ENCODE data around the gene BMAL1. TPM values are rescaled to one million over a fixed set of nuclear protein-coding genes. Genes with fewer than 3 reads are reported as not detected.
A peak's percentile ranks its signal among the peaks of the same experiment; 100 is the strongest.

Gene BMAL1
- total RNA-seq, 1 experiment from 2014 or later: 15.3 TPM

DNA sequence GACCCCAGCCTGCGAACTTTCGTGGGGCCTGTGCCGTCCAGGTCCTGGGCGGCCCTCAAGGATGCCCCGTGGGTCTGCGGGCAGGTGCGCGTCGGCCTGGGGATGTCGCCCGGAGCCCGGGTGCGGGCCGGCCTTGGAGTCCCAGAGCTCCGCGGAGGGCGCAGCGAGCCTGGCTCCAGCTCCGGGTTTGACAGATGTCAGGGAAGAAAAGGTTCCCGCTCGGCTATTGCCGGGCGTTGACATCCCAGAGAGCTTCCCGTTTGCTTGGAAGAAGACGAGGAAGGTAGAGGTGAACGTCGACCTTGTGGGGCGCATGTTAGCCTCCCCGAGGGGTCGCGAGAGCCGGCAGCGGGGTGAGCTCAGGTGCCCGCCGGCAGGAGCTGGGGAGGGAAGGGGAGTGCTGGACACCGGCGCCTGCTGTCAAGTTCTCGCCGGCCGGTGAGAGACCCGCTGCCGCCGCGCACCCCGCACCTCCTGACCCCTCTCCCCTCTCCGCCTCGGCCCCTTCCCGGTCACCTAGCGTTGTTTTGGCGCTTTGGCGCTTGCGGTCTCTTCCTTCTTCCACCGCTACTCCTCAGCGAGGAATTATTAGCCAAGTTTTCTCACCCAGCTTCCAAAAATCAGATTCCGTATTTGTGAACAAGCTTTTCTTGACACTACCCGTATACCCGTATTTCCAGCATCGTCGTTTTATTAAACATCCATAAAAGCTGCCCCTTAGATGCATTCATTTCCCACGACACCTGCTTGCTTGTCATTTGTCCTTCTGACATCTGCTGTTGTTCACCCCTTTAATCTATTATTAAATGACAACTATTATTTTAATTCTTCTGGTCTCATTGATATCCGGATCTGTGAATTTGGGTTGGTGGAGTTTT is 1.3 kb downstream of the BMAL1 start:
- Histone ChIP-seq H3K36me3 (no peaks in the 10 kb centered on the region), H3K27ac (no peak overlapping the region), H3K27me3 (0 out of 2 replicates have a peak, but pooled peaks cover 12% of the 10 kb centered on the region), H3K9me3 (replicated peaks) (no peaks in the 10 kb centered on the region), H3K4me1 (no peaks in the 10 kb centered on the region), H3K4me3 (peak overlapping the region; percentile 63)
- no peak for DNase-seq

- Histone ChIP-seq H3K4me3 (no peak overlapping the region), H3K27me3 (0 out of 2 replicates have a peak, but pooled peaks cover 9% of the 10 kb centered on the region)
- no peak for DNase-seq
Measured at GRCh38 chr11:13279487-13279834, 1.9 kb downstream of the BMAL1 start.

GRCh38 chr11:13280092-13280722 is 2.6 kb downstream of the BMAL1 start:
- no peaks in the 10 kb centered on the region for H3K9me3 ChIP-seq (replicated peaks)
- 0 out of 2 replicates have a peak, but pooled peaks cover 4% of the 10 kb centered on the region for H3K27me3 ChIP-seq
- H3K4me1 ChIP-seq: no peaks in the 10 kb centered on the region; the same call in 1 of the 2 replicates
- DNase-seq: no peak
- no peak overlapping the region for H3K27ac ChIP-seq
- H3K4me3 ChIP-seq: no peak overlapping the region
- H3K36me3 ChIP-seq: no peaks in the 10 kb centered on the region

More at GRCh38 chr11:13279487-13279834, 1.9 kb downstream of the BMAL1 start:
- Histone ChIP-seq H3K36me3 (no peaks in the 10 kb centered on the region), H3K9me3 (replicated peaks) (no peaks in the 10 kb centered on the region), H3K27ac (no peak overlapping the region), H3K4me1 (no peaks in the 10 kb centered on the region)

DNA sequence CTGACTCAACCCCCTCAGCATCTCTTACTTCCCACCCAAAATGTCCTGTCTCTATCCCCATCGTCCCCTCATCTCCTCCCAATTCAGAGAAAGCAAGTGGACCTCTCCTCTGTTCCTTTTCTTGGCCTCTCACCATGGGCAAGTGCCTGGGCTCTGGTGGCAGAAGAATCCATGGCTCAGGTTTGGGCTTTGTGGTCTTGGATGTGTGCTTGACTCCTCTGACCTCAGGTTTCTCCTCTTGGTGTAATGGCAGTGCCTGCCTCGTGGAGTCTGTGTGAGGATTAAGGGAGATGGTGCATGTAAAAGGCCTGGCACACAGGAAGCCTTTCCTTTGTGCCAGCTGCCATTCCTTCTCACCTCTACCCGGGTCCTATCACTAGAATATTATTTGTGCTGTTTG is 3.2 kb downstream of the BMAL1 start:
- Histone ChIP-seq H3K27me3 (no peaks in the 10 kb centered on the region), H3K36me3 (no peaks in the 10 kb centered on the region), H3K9me3 (replicated peaks) (no peaks in the 10 kb centered on the region), H3K4me1 (no peaks in the 10 kb centered on the region; the same call in 1 of the 2 replicates), H3K4me3 (no peak overlapping the region), H3K27ac (no peak overlapping the region)
- DNase-seq: no peak

GRCh38 chr11:13283636-13284035 is 6.0 kb downstream of the BMAL1 start:
- H3K27ac ChIP-seq: no peak overlapping the region
- H3K4me1 ChIP-seq: no peaks in the 10 kb centered on the region; the same call in 1 of the 2 replicates
- H3K27me3 ChIP-seq: no peaks in the 10 kb centered on the region
- H3K4me3 ChIP-seq: no peak overlapping the region
- DNase-seq: no peak
- H3K9me3 ChIP-seq (replicated peaks): no peaks in the 10 kb centered on the region
- no peaks in the 10 kb centered on the region for H3K36me3 ChIP-seq

DNA sequence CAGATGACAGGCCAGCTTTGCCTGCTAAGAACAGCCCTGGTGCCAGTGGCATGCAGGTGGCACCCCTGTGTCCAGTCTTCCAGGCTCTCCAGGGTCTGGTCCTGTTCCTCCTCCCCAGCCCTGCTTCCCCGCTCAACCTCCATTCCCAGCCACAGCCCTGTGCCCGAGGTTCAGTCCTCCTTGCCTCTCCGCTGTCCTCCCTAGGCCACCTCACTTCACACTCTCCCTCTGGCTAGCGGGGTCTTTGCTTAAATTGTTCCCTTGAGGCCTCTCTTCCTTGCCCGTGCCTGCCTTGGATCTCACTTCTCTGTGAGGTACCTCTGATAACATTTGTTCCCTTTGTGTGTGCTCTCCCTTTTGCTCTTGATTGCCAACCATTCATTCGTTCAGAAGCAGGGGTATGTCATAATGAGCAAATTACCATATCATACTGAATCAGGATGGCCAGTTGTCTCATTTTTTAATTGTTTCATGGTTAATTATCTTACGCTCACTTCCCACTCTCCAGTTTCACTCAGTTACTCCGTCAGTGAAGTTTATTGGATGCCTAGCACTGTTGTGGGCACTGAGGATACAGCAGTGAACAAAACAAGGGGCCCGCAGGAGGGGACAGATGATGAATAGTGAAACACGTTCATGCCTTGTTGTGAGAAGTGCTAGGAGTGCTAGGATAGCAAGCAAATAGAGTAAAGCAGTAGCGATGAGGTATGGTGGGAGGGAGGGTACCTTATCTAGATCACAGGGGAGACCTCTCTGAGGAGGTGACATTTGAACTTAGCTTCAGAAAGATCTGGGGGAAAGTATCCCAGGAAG is 7.4 kb downstream of the BMAL1 start:
- H3K4me3 ChIP-seq: no peak overlapping the region
- H3K9me3 ChIP-seq (replicated peaks): no peaks in the 10 kb centered on the region
- no peaks in the 10 kb centered on the region for H3K27me3 ChIP-seq
- no peak overlapping the region for H3K27ac ChIP-seq
- no peaks in the 10 kb centered on the region; the same call in 1 of the 2 replicates for H3K4me1 ChIP-seq
- no peak for DNase-seq
- H3K36me3 ChIP-seq: no peaks in the 10 kb centered on the region

- no peak overlapping the region for H3K4me3 ChIP-seq
- H3K27me3 ChIP-seq: no peaks in the 10 kb centered on the region
Measured at GRCh38 chr11:13286279-13286821, 8.8 kb downstream of the BMAL1 start.

GRCh38 chr11:13287036-13287435 is 9.4 kb downstream of the BMAL1 start:
- Histone ChIP-seq H3K4me3 (no peak overlapping the region), H3K27ac (no peak overlapping the region), H3K36me3 (no peaks in the 10 kb centered on the region), H3K9me3 (replicated peaks) (no peaks in the 10 kb centered on the region), H3K4me1 (no peaks in the 10 kb centered on the region; the same call in 1 of the 2 replicates), H3K27me3 (no peaks in the 10 kb centered on the region)
- DNase-seq: no peak

More at GRCh38 chr11:13286279-13286821, 8.8 kb downstream of the BMAL1 start:
- Histone ChIP-seq H3K27ac (no peak overlapping the region), H3K9me3 (replicated peaks) (no peaks in the 10 kb centered on the region), H3K36me3 (no peaks in the 10 kb centered on the region), H3K4me1 (no peaks in the 10 kb centered on the region; the same call in 1 of the 2 replicates)
- no peak for DNase-seq

DNA sequence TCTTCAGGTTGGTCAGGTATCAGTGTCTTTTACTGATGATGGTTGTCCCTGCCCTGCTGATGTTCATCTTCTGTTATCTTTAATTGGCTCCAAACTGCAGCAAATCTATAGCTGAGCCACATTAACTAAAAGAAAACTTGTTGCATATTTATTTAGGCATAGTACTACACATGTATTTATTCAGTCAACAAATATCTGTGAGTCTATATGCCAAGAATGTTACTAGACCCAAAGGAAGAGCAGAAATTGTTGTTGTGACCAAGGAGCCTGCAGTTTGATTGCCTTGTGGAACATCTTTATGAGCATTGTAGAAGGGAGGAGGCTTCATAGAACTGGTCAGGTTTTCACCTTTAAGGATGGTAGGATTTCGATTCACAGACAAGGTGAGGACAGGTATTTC is 10.1 kb downstream of the BMAL1 start:
- no peaks in the 10 kb centered on the region; the same call in 1 of the 2 replicates for H3K4me1 ChIP-seq
- H3K27me3 ChIP-seq: no peaks in the 10 kb centered on the region
- H3K4me3 ChIP-seq: no peak overlapping the region
- DNase-seq: no peak
- H3K9me3 ChIP-seq (replicated peaks): no peaks in the 10 kb centered on the region
- H3K36me3 ChIP-seq: no peaks in the 10 kb centered on the region
- H3K27ac ChIP-seq: no peak overlapping the region

DNA sequence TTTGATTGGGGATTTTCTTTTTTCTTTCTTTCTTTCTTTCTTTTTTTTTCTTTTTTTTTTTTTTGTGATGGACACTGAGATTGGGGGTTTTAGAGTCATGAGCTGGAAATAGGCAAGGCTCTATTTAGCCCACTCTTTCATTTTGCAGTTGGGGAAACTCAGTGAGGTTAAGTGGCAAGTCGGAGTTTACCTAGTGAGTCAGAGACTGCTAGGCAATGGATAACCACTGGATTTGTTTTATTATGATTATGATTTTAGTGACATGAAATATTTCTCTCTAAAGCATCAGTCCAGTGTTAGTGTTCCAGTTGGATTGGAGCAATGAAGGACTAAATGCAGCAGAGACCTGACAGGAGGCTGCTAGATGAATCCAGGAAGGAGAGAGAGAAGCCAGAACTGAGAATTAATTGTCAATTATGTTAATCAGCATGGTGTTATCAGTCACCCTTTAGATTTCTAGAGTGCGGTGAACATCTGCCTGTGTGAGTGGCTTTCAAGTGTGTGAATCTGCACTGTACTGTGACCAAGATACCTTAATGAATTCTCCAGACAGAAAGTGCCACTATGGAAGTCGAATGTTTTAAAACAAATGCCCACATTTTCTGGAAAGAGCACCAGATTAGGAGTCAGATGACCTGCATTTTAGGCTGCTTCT is 10.9 kb downstream of the BMAL1 start:
- no peaks in the 10 kb centered on the region for H3K9me3 ChIP-seq (replicated peaks)
- H3K4me1 ChIP-seq: no peaks in the 10 kb centered on the region; the same call in 1 of the 2 replicates
- H3K36me3 ChIP-seq: no peaks in the 10 kb centered on the region
- H3K27me3 ChIP-seq: no peaks in the 10 kb centered on the region
- H3K27ac ChIP-seq: no peak overlapping the region
- no peak for DNase-seq
- no peak overlapping the region for H3K4me3 ChIP-seq

GRCh38 chr11:13289081-13289480 is 11.5 kb downstream of the BMAL1 start:
- H3K4me1 ChIP-seq: no peaks in the 10 kb centered on the region; the same call in 1 of the 2 replicates
- peak in 1 of 2 experiments; percentile 40 for DNase-seq
- no peak overlapping the region for H3K4me3 ChIP-seq
- H3K27me3 ChIP-seq: no peaks in the 10 kb centered on the region
- no peaks in the 10 kb centered on the region for H3K36me3 ChIP-seq
- H3K9me3 ChIP-seq (replicated peaks): no peaks in the 10 kb centered on the region
- H3K27ac ChIP-seq: no peak overlapping the region

- DNase-seq: no peak
- no peaks in the 10 kb centered on the region; the same call in 1 of the 2 replicates for H3K4me1 ChIP-seq
- H3K9me3 ChIP-seq (replicated peaks): no peaks in the 10 kb centered on the region
- H3K27me3 ChIP-seq: no peaks in the 10 kb centered on the region
- no peak overlapping the region for H3K4me3 ChIP-seq
- no peaks in the 10 kb centered on the region for H3K36me3 ChIP-seq
- no peak overlapping the region for H3K27ac ChIP-seq
Measured at GRCh38 chr11:13290221-13290980, 12.8 kb downstream of the BMAL1 start.

DNA sequence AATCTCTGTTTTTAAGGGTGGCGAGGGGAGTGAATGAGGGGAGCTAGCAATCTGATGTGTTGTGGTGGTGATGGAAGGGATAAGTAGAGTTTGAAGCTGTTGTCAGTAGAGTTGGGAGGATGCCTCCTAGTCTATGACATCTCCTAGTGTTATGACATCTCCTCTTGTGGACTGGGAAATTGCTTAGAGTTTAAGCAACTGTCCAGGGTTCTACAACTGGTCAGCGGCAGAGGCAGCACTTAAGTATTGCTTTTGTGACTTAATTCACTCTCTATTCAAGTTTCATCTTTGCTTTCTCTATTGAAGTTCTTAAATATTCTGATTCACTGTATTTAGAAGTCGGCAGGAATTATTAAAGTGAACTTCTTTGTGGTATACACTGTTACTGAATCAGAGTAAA is 13.8 kb downstream of the BMAL1 start:
- no peaks in the 10 kb centered on the region for H3K27me3 ChIP-seq
- no peak overlapping the region for H3K27ac ChIP-seq
- DNase-seq: no peak
- H3K4me3 ChIP-seq: no peak overlapping the region
- H3K4me1 ChIP-seq: no peaks in the 10 kb centered on the region
- no peaks in the 10 kb centered on the region for H3K9me3 ChIP-seq (replicated peaks)
- H3K36me3 ChIP-seq: no peaks in the 10 kb centered on the region
